K562 (cell line): ENCODE results near the gene PLCB4. TPM values are rescaled to one million over a fixed set of nuclear protein-coding genes. Genes with fewer than 3 reads are reported as not detected.

Experiments
- ATAC-seq: fragments of 200-7000 bp; cut with Tn5 transposase; 3 replicates; pipeline ENCODE4 v1.9.1; 2020; ENCODE audit warnings: moderate library complexity
- BruUV-seq: library from RNA; stranded (reverse); fragments of 400-500 nt; replicated peaks from 2 replicates; lab custom pipeline; 2021; lab: Mats Ljungman, UMichigan
- CTCF ChIA-PET: fragments of 300-600 bp; formaldehyde crosslinking; extraction: SDS; loops from one replicate; lab custom pipeline; 2021; ENCODE audit warnings: low intra/inter-chr PET ratio; lab: Yijun Ruan, JAX
- POLR2A ChIA-PET: fragments of 300-600, 350-650 bp; sonication (Branson Sonifier 250); formaldehyde crosslinking; extraction: SDS; loops from one replicate; lab custom pipeline; 2021; ENCODE audit warnings: antibody characterized with exemption, inconsistent platforms; lab: Yijun Ruan, JAX
- DNase-seq, 4 experiments: peaks; one replicate each; pipeline versions ENCODE4 v3.0.0 to v3.0.0-alpha.2; 2011 to 2018; ENCODE audit warnings: low spot score in 3 of 4, mixed read lengths in 3 of 4; ENCODE audit errors: extremely low read depth in 1 of 4
- FAIRE-seq: peaks from 2 replicates; lab custom pipeline; 2011; peaks lifted over from hg19 to GRCh38; lab: Jason Lieb, UNC
- H2AFZ ChIP-seq: 2 replicates; pipeline ENCODE4 v1.6.0; 2011; ENCODE audit warnings: low read depth, low read length, control low read depth, inconsistent platforms
- H3K27ac ChIP-seq: fragments of 200-600 bp; 3 replicates; pipeline ENCODE4 v1.8.0; 2011; ENCODE audit warnings: low read depth, mild to moderate bottlenecking, control low read depth, inconsistent platforms, low read length, moderate library complexity, mixed read lengths; ENCODE audit errors: extremely low read depth
- H3K27me3 ChIP-seq, 2 experiments: fragments of 300-600 bp in 1 of 2; 2 replicates in 1 of 2; 3 replicates in 1 of 2; pipeline versions ENCODE4 v1.6.0 to v1.8.0; 2011; ENCODE audit warnings: inconsistent platforms in 2 of 2, low read length in 2 of 2, mild to moderate bottlenecking in 1 of 2, mixed read lengths in 1 of 2, moderate library complexity in 1 of 2; ENCODE audit not compliant: control insufficient read depth in 2 of 2, insufficient read depth in 2 of 2
- H3K36me3 ChIP-seq: fragments of 300-600 bp; 3 replicates; pipeline ENCODE4 v1.8.0; 2011; ENCODE audit warnings: mild to moderate bottlenecking, low read length, inconsistent platforms; ENCODE audit not compliant: control insufficient read depth, insufficient read depth
- H3K4me1 ChIP-seq, 2 experiments: fragments of 200-600 bp in 1 of 2; replicated peaks in 1 of 2; 2 replicates in 1 of 2; 3 replicates in 1 of 2; pipeline versions ENCODE4 v1.5.1 to v1.8.0; 2011; ENCODE audit warnings: inconsistent platforms in 2 of 2, low read length in 2 of 2, mild to moderate bottlenecking in 1 of 2, mixed read lengths in 1 of 2, moderate library complexity in 1 of 2; ENCODE audit not compliant: control insufficient read depth in 2 of 2, insufficient read depth in 2 of 2
- H3K4me2 ChIP-seq: 2 replicates; pipeline ENCODE4 v1.6.1; 2011; ENCODE audit warnings: low read length, control low read depth, inconsistent platforms, mixed read lengths; ENCODE audit not compliant: insufficient read depth
- H3K4me3 ChIP-seq: fragments of 200-600 bp; sonication (generic), shearing (Covaris generic); 2 replicates; pipeline ENCODE4 v1.5.1; 2016; ENCODE audit warnings: control low read depth, inconsistent platforms
- H3K79me2 ChIP-seq: fragments of 200-600 bp; 3 replicates; pipeline ENCODE4 v1.8.0; 2011; ENCODE audit warnings: low read length, inconsistent platforms; ENCODE audit not compliant: control insufficient read depth, insufficient read depth
- H3K9ac ChIP-seq, 2 experiments: 2 replicates each; pipeline versions ENCODE4 v1.6.0 to v1.6.1; 2011; ENCODE audit warnings: low read depth in 2 of 2, low read length in 2 of 2, control low read depth in 1 of 2, inconsistent platforms in 1 of 2, mild to moderate bottlenecking in 1 of 2, mixed read lengths in 1 of 2; ENCODE audit not compliant: insufficient read depth in 1 of 2
- H3K9me1 ChIP-seq: one replicate; pipeline ENCODE4 v1.6.0; 2011; ENCODE audit warnings: inconsistent platforms, mild to moderate bottlenecking, low read length, moderate library complexity; ENCODE audit not compliant: control insufficient read depth, insufficient read depth
- H3K9me3 ChIP-seq: replicated peaks from 2 replicates; pipeline ENCODE4 v1.5.1; 2011; ENCODE audit warnings: low read depth, low read length, inconsistent platforms; ENCODE audit not compliant: control insufficient read depth, insufficient read depth
- H4K20me1 ChIP-seq: replicated peaks from 2 replicates; pipeline ENCODE4 v1.6.1; 2011; ENCODE audit warnings: low read length, inconsistent platforms, mixed read lengths; ENCODE audit not compliant: control insufficient read depth, insufficient read depth
- HDAC8 ChIP-seq: fragments of 450-650 bp; IDR thresholded peaks from 2 replicates; pipeline ENCODE4 v1.6.1; 2016; ENCODE audit warnings: mild to moderate bottlenecking, missing genetic modification characterization, moderate library complexity, missing compliant biosample characterization
- HEY1 ChIP-seq: fragments of 250-450 bp; sonication (Bioruptor Pico); IDR thresholded peaks from 2 replicates; pipeline ENCODE4 v1.5.0; 2020; ENCODE audit warnings: mild to moderate bottlenecking, moderate library complexity, borderline replicate concordance
- MAFK ChIP-seq: IDR thresholded peaks from 2 replicates; pipeline ENCODE4 v1.6.1; 2011; ENCODE audit warnings: low read length, improper control_type of control experiment
- MTF1 ChIP-seq: fragments of 250-450 bp; sonication (Bioruptor Pico); IDR thresholded peaks from 2 replicates; pipeline ENCODE4 v1.9.0; 2021; ENCODE audit warnings: moderate library complexity, mild to moderate bottlenecking, inconsistent platforms, borderline replicate concordance
- SIX5 ChIP-seq, 2 experiments: IDR thresholded peaks; 2 replicates each; pipeline ENCODE4 v1.6.1; 2011; ENCODE audit warnings: low read length in 2 of 2, borderline replicate concordance in 1 of 2, low read depth in 1 of 2, mild to moderate bottlenecking in 1 of 2, moderate library complexity in 1 of 2; ENCODE audit not compliant: insufficient read depth in 1 of 2
- ZNF354B ChIP-seq: fragments of 250-450 bp; sonication (Bioruptor Pico); IDR thresholded peaks from 2 replicates; pipeline ENCODE4 v1.4.0; 2020
- WGBS: fragments of 100-300 bp; shearing (Covaris generic); methylation state at CpG from one replicate; pipeline ENCODE4 v1.1.6; 2016; ENCODE audit warnings: low coverage, mixed read lengths; ENCODE audit not compliant: insufficient coverage; ENCODE audit errors: missing lambda C conversion rate; 5-methylcytosine and 5-hydroxymethylcytosine counted together
- in situ Hi-C: fragments of 300-500 bp; cut with MboI; formaldehyde crosslinking; loops from 4 replicates; pipeline ENCODE4 v1.15.0; 2018; ENCODE audit warnings: inconsistent platforms, mixed read lengths
- intact Hi-C: fragments of 100-400 bp; cut with micrococcal nuclease; formaldehyde crosslinking; loops from 2 replicates; pipeline ENCODE4 v1.14.2; 2022
- polyA plus RNA-seq, 8 experiments: library from polyadenylated mRNA; depleted of rRNA in 4 of 8; stranded (reverse) in 5 of 8; unstranded in 3 of 8; fragments of >200 nt; fragmentation: Nextera tagmentation in 2 of 8; fragmentation: Illumina TruSeq in 1 of 8; extraction: Ambion mirVana in 2 of 8; extraction: Trizol in 1 of 8; gene quantifications; 2 replicates each; pipeline versions ENCODE4 v1.2.1 to v1.2.3, GENCODE V29; 2011 to 2014; ENCODE audit warnings: inconsistent platforms in 1 of 8, missing spikeins in 1 of 8
- total RNA-seq, 7 experiments: library from RNA; depleted of rRNA in 6 of 7; stranded (reverse); fragments of >200 nt in 6 of 7; fragmentation: Illumina TruSeq in 2 of 7; extraction: Trizol in 2 of 7; gene quantifications; 2 replicates each; pipeline versions ENCODE4 v1.2.1 to v1.2.3, GENCODE V29; 2011 to 2021; ENCODE audit warnings: low replicate concordance in 1 of 7
- TF ChIP-seq, protein P1 (sequence below): fragments of 250-450 bp; sonication (Bioruptor Pico); IDR thresholded peaks from 2 replicates; pipeline ENCODE4 v1.5.0; 2021; ENCODE audit warnings: mild to moderate bottlenecking, borderline replicate concordance
- TF ChIP-seq, protein P2 (sequence below): sonication (generic); formaldehyde crosslinking; IDR thresholded peaks from 2 replicates; pipeline ENCODE4 v1.8.1; 2023; ENCODE audit warnings: mild to moderate bottlenecking, missing genetic modification reagents

Gene PLCB4
- total and polyA plus RNA-seq, 9 of the 15 experiments (the other 6 are each of a cell fraction or from before 2014, with no cell fraction given) = 0.20 to 2.9 (median 0.52) TPM

DNA sequence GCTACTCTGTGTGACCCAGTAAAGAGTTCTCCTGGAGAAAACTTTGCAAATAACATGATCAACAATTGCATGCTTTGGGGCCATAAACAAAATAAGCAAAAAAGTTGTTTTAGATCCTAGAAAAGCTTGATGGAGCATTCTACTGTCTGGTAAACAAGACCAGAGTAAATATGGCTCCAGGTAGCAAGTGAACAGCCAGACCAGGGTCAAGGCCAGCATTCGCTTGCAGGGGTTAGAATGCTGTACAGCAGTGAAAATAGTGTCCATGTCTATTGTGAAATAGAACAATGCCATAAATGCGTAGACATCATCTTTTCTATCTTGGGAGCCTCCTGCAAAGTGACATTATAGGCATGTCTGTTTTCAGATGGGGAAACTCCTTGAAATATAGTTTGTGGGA is 216.7 kb downstream of the PLCB4 start (continued):
- TF ChIP-seq HEY1 (CRISPR knock-in tag) = no peak

DNA sequence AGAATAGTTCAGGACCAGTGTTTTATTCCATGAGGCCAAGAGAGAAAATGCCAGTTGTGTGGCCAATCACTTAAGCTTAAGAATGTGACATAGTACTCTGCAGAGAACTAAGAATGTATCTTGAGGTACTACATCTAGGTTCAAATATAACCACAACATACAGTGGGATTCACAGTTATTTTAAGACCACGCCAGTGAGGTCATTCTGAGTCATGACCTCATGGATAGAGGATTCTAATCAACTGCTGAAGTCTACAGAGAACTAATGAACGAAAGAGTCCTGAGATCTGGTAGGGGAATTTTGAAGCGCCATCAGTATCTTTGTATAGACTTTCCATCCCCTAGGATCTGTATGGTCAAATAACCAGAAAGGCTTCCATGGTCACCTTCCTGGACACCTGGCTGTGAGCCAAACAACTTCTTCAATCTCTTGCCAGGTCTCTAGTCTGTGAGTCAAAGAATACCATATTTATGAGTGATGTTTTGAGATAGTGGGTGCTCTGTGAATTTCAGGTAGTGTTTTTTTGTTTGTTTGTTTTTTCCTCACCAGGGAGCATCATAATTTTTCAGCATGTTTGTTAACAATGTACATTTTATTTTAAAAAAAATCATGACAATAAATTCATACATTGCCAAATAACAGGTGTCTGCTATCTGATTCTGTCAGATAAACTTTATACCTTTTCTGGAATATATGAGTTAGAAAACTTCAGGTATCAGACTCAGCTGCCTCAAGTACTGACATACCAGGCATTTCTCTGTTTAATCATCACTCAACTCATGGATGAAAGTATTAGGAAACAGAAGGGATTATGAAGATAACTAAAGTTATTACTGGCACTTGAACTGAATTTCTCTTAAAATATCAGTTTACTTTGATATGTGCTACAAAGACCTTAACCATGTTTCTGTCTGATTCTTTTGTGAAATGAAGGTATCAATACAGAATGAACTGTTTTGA is 217.9 kb downstream of the PLCB4 start:
- POLR2A ChIA-PET = no interaction called here
- Histone ChIP-seq H3K36me3 (no peaks in the 10 kb centered on the region), H3K4me1 (no peaks in the 10 kb centered on the region), H3K9ac (no peak overlapping the region), H3K9me3 (no peaks in the 10 kb centered on the region), H3K9me1 (no peaks in the 10 kb centered on the region), H3K27ac (no peak overlapping the region), H3K4me2 (no peak overlapping the region), H3K79me2 (no peaks in the 10 kb centered on the region), H3K4me3 (no peak overlapping the region), H3K27me3 (no peaks in the 10 kb centered on the region), H2AFZ (no peak overlapping the region), H4K20me1 (no peaks in the 10 kb centered on the region)
- WGBS = 15% methylated on average over 3 of the region's 3 CpGs
- BruUV-seq = no TSS peak
- TF ChIP-seq ZNF354B (CRISPR knock-in tag) (no peak), MAFK (no peak), SIX5 (IDR thresholded peaks at IDR 0.05; ENCODE audit: borderline replicate concordance in 1 of 2, insufficient read depth in 1 of 2, low read depth in 1 of 2, low read length in 2 of 2) (no peak), MTF1 (CRISPR knock-in tag) (no peak), HDAC8 (tag) (no peak)
- TF ChIP-seq, protein P1, sequence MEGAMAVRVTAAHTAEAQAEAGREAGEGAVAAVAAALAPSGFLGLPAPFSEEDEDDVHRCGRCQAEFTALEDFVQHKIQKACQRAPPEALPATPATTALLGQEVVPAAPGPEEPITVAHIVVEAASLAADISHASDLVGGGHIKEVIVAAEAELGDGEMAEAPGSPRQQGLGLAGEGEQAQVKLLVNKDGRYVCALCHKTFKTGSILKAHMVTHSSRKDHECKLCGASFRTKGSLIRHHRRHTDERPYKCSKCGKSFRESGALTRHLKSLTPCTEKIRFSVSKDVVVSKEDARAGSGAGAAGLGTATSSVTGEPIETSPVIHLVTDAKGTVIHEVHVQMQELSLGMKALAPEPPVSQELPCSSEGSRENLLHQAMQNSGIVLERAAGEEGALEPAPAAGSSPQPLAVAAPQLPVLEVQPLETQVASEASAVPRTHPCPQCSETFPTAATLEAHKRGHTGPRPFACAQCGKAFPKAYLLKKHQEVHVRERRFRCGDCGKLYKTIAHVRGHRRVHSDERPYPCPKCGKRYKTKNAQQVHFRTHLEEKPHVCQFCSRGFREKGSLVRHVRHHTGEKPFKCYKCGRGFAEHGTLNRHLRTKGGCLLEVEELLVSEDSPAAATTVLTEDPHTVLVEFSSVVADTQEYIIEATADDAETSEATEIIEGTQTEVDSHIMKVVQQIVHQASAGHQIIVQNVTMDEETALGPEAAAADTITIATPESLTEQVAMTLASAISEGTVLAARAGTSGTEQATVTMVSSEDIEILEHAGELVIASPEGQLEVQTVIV (CRISPR knock-in tag) = no peak
- TF ChIP-seq, protein P2, sequence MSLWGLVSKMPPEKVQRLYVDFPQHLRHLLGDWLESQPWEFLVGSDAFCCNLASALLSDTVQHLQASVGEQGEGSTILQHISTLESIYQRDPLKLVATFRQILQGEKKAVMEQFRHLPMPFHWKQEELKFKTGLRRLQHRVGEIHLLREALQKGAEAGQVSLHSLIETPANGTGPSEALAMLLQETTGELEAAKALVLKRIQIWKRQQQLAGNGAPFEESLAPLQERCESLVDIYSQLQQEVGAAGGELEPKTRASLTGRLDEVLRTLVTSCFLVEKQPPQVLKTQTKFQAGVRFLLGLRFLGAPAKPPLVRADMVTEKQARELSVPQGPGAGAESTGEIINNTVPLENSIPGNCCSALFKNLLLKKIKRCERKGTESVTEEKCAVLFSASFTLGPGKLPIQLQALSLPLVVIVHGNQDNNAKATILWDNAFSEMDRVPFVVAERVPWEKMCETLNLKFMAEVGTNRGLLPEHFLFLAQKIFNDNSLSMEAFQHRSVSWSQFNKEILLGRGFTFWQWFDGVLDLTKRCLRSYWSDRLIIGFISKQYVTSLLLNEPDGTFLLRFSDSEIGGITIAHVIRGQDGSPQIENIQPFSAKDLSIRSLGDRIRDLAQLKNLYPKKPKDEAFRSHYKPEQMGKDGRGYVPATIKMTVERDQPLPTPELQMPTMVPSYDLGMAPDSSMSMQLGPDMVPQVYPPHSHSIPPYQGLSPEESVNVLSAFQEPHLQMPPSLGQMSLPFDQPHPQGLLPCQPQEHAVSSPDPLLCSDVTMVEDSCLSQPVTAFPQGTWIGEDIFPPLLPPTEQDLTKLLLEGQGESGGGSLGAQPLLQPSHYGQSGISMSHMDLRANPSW (CRISPR knock-in tag) = no peak
- ATAC-seq = no peak
- CTCF ChIA-PET = no interaction called here
- in situ Hi-C loops (no loop called here), intact Hi-C loops (no loop called here)
- FAIRE-seq = no peak
- DNase-seq = no peak
